Peyer's patch (tissue), 4 donors: ENCODE data around the gene MBD4. TPM values are rescaled to one million over a fixed set of nuclear protein-coding genes. Genes with fewer than 3 reads are reported as not detected.
"Not testable (repeated sequence)": the region's sequence is repeated elsewhere in the genome, so short reads cannot be mapped to it uniquely, and the experiment has no call there.

Source experiments
- DNase-seq, 3 donors: peaks; one replicate each; pipeline ENCODE4 v3.0.0-alpha.2; 2017 to 2019
- H3K27ac ChIP-seq, 4 donors: fragments of 200-600 bp; sonication (generic); one replicate each; pipeline ENCODE4 v1.5.1; 2016 to 2019
- H3K27me3 ChIP-seq, 2 donors: fragments of 200-600 bp; sonication (generic); one replicate each; pipeline ENCODE4 v1.5.1; 2019
- H3K36me3 ChIP-seq, 3 donors: fragments of 200-600 bp; sonication (generic); one replicate each; pipeline ENCODE4 v1.5.1; 2016 to 2019
- H3K4me1 ChIP-seq, 4 donors: fragments of 200-600 bp; sonication (generic); one replicate each; pipeline ENCODE4 v1.5.1; 2016 to 2019
- H3K4me3 ChIP-seq, 4 donors: fragments of 200-600 bp; sonication (generic); 1 replicate in 3 of 4; 2 replicates in 1 of 4; pipeline ENCODE4 v1.5.1; 2016 to 2019; ENCODE audit warnings: mild to moderate bottlenecking in 1 of 4
- H3K9me3 ChIP-seq, 4 donors: fragments of 200-600 bp; sonication (generic); one replicate each; pipeline ENCODE4 v1.5.1; 2016 to 2019; ENCODE audit warnings: mild to moderate bottlenecking in 1 of 4
- POLR2A ChIP-seq, 2 donors: fragments of 450-650 bp; IDR thresholded peaks; one replicate each; pipeline ENCODE4 v1.5.1; 2017; ENCODE audit warnings: antibody characterized with exemption in 2 of 2, mild to moderate bottlenecking in 2 of 2, moderate library complexity in 2 of 2
- total RNA-seq, 4 donors: library from RNA; depleted of rRNA; stranded (reverse); fragments of >200 nt; gene quantifications; one replicate each; pipeline ENCODE4 v1.1.0, GENCODE V29; 2016
- TF ChIP-seq, protein P1 (sequence below), 6 experiments: fragments of 450-650 bp in 4 of 6; fragments of 200-600 bp in 2 of 6; sonication (generic) in 1 of 6; IDR thresholded peaks; one replicate each; pipeline ENCODE4 v1.5.1; 2017 to 2019; ENCODE audit warnings: antibody characterized with exemption in 6 of 6, mild to moderate bottlenecking in 3 of 6, moderate library complexity in 1 of 6

MBD4 gene
- total RNA-seq: 100 to 1,000 TPM in 1 of 4 donors, 10 to 100 TPM in 3; 19.8 to 106 (median 38.3) TPM

DNA sequence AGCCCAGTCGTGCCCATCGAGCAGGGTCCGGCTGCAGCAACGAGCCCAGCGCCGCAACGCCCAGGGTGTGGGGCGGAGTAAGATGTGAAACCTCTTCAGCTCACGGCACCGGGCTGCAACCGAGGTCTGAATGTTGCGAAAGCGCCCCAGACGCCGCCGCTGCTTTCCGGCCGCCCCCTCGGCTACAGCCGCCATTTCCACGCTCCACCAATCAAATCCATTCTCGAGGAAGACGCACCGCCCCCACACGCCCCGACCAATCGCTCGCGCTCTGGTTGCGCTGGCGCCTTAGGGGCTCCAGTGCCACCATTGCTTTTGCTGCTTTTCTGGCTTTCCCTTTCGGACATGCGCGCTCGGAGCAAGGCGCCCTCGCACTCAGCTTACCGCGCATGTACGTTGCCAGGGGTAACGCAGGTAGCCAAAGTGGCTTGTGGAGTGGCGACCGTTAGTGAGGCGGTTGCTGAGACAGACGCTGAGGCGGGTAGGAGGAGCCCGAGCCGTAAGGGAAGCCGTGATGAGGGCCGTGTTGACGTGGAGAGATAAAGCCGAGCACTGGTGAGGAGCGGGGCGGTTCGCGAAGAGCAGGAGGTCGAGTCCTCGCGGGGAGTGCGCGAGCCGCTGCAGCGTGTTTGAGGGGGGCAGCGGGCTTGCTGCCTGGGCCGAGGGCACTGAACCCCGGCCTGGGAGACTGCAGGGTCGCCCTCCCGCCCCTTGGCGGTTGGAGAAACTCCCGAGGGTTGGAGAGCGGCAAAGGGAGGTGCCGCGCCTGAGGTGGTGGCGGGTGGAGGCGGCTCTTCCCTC, at the start of gene MBD4, which contains the start of gene IFT122:
Gene MBD4 (minus strand): TSS at position 132 of the 801 bp plus-strand sequence. CDS start 115 bp downstream, at position 17.
Gene IFT122 (plus strand): TSS at position 408 of the 801 bp plus-strand sequence. CDS start 107 bp downstream, at position 515.
- peak; percentile 84 to 85 for TF ChIP-seq POLR2A (IDR thresholded peaks at IDR 0.05)
- TF ChIP-seq, protein P1, sequence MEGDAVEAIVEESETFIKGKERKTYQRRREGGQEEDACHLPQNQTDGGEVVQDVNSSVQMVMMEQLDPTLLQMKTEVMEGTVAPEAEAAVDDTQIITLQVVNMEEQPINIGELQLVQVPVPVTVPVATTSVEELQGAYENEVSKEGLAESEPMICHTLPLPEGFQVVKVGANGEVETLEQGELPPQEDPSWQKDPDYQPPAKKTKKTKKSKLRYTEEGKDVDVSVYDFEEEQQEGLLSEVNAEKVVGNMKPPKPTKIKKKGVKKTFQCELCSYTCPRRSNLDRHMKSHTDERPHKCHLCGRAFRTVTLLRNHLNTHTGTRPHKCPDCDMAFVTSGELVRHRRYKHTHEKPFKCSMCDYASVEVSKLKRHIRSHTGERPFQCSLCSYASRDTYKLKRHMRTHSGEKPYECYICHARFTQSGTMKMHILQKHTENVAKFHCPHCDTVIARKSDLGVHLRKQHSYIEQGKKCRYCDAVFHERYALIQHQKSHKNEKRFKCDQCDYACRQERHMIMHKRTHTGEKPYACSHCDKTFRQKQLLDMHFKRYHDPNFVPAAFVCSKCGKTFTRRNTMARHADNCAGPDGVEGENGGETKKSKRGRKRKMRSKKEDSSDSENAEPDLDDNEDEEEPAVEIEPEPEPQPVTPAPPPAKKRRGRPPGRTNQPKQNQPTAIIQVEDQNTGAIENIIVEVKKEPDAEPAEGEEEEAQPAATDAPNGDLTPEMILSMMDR (IDR thresholded peaks at IDR 0.05): peak in 1 of 6 experiments; percentile 19
- H3K4me3 ChIP-seq: peak within 1 kb of the TSS; percentile 71 to 86 (median 76)
- H3K27me3 ChIP-seq: no peaks in the 10 kb centered on the region
- peaks cover 0 to 31% (median 8%) of the 10 kb centered on the region in 4 donors for H3K4me1 ChIP-seq
- DNase-seq: peak; percentile 96 to 99 (median 99)
- H3K27ac ChIP-seq: peak within 1 kb of the TSS; percentile 90 to 94 (median 92)
- H3K36me3 ChIP-seq: peaks cover 0 to 18% (median 0%) of the 10 kb centered on the region in 3 donors
- H3K9me3 ChIP-seq: no peaks in the 10 kb centered on the region

DNA sequence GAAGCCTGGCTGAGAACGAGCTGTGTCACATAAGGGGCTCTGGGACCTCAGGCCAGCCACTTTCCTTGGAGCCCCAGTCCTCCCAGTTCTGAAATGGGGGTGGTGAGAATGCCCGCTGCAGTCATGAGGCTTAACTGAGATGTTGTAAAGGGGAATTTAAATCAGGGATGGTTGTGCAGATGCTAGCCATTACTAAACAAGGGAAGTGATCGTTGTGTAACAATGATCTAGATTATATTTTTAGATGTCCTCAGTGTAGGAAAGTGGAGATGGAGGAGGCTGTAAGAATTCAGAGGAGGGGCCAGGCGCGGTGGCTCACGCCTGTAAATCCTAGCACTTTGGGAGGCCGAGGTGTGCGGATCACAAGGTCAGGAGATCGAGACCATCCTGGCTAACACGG, 49.5 kb upstream of the MBD4 start:
- not testable (repeated sequence) for H3K4me3 ChIP-seq, H3K36me3 ChIP-seq, H3K27me3 ChIP-seq, H3K27ac ChIP-seq, DNase-seq, H3K9me3 ChIP-seq, H3K4me1 ChIP-seq

DNA sequence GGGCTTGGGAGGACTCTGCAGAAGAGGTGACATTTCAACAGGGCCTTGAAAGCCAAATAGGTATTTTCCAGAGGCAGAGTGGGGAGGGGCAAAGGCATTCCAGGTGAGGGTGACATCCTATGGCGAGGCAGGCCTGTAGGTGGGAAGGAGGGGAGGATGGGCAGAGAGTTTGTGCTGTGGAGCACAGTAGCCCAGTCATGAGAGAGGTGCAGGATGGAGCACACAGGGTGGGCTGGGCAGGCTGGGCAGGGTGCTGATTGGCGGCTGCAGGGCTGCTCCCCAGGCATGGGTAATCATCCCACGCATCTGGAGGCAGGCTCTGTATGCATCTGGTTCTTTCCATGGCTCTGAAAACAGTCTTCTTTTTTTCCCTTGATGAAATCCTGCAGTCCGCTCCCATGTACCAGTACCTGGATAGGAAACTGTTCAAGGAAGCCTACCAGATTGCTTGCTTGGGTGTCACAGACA, 48.2 kb upstream of the MBD4 start:
- not testable (repeated sequence) for H3K36me3 ChIP-seq, H3K27me3 ChIP-seq, DNase-seq, H3K27ac ChIP-seq, H3K4me3 ChIP-seq, H3K4me1 ChIP-seq, H3K9me3 ChIP-seq

DNA sequence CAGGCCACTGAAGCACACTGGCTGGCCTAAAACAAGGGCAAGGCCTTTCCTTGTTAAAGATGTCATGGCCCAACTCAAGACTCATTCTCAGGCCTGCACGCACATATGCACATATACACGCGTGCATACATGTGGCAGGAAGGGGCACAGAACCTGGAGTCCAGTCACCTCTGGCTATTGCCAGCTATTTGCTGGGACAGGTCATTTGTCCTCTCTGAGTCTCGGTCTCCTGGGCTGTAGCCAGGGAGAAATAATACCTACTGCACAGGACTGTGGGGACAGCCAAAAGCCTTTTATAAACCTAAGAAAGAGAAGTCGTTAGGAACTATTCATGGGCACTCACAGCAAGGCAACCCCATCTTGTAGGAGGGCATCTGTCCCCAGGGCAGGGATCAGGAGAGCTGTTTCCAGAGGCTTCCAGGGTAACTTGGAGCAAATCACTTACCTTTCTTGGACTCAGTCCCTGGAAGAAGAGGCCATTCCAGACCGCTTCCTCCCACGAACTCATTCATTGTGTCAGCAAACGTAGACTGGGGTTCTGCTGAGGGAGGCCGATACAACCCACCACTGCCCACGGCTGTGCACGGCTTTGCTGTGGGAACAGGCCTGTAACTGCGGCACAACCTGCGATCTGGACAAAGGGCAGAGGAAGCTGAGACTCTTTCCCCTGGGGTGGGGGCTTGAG, 47.6 kb upstream of the MBD4 start:
- H3K27ac ChIP-seq: no peak overlapping the region
- no peak for DNase-seq
- H3K36me3 ChIP-seq: peaks cover 0 to 4% (median 0%) of the 10 kb centered on the region in 3 donors

DNA sequence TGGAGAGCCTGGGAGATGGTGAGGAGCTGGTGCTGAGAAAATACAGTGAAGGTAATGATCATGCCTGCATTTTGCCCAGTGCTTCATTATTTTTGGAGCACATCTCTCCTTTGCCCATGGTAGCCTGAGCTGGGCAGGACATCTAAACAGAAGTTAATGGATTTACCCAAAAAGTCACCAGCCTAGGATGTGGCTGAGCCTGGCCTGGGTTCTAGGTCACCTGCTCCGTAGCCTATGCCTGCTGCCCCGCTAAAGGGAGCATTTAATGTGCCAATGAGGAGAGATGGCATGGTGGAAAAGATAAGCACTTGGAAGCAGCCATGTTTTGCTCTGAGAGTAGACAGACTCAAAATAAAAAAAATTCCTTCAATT, 46.9 kb upstream of the MBD4 start:
- no peak for TF ChIP-seq POLR2A (IDR thresholded peaks at IDR 0.05)
- TF ChIP-seq, protein P1 (IDR thresholded peaks at IDR 0.05): no peak
- Histone ChIP-seq H3K36me3 (peaks cover 0 to 8% (median 0%) of the 10 kb centered on the region in 3 donors), H3K27me3 (no peaks in the 10 kb centered on the region), H3K4me3 (no peak overlapping the region), H3K9me3 (no peaks in the 10 kb centered on the region), H3K4me1 (peaks cover 0 to 5% (median 0%) of the 10 kb centered on the region in 4 donors), H3K27ac (peak overlapping the region in 3 of 4 donors; percentile 52 to 68 (median 53))
- DNase-seq: no peak

More for the DNA sequence above, 47.6 kb upstream of the MBD4 start:
- H3K9me3 ChIP-seq: no peaks in the 10 kb centered on the region
- H3K27me3 ChIP-seq: no peaks in the 10 kb centered on the region
- no peak overlapping the region for H3K4me3 ChIP-seq
- no peaks in the 10 kb centered on the region for H3K4me1 ChIP-seq
- TF ChIP-seq, protein P1 (IDR thresholded peaks at IDR 0.05): no peak
- TF ChIP-seq POLR2A (IDR thresholded peaks at IDR 0.05): no peak

DNA sequence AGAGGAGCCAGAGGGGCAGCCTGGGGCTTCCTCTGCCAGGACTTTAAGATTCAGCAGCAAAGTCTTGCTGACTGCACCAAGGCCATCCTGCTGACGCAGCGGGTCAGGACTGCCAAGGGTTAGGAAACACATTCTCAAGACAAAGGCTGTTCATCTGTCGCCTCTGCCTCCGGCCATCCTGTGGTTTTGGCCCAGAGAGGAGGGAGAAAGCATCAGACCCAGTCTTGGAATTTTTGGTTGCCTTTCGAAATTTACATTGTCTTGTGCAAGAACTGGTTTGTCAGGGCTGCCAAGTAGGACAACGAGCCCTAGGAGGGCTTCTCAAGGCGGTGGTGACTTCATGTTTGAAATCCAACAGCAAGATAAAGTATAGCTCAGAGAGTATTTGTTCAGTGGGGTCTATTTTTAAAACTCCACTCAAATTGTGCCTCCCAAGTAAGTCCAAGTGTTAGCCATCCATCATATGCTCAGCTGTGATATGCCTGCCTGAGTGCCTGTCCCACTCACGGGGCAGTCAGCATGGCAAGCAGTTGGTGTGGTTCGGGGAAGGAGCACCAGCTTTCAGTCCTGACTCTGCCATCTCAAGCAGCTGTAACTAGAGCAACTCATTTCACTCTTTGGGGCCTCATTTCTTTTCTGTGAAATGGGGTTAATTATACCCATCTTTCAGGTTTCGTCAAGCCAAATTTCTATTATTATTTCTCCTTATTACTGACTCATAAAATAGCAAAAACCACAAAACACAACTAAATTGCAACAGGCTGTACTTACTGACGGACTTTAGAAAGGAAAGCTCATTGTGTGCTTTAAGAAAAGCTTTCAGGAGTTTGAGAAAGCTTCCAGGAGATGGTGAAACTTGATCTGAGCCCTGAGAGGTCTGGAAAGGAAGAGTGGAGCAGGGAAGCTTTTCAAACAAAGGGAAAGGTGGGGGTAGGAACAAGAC, 46.2 kb upstream of the MBD4 start:
- Histone ChIP-seq H3K27ac (peak overlapping the region in 3 of 4 donors; percentile 53 to 73 (median 68)), H3K9me3 (no peaks in the 10 kb centered on the region), H3K4me3 (no peak overlapping the region), H3K27me3 (no peaks in the 10 kb centered on the region), H3K36me3 (peaks cover 0 to 8% (median 0%) of the 10 kb centered on the region in 3 donors), H3K4me1 (peaks cover 0 to 5% (median 0%) of the 10 kb centered on the region in 4 donors)
- peak in 2 of 3 donors; percentile 34 to 83 for DNase-seq
- TF ChIP-seq, protein P1 (IDR thresholded peaks at IDR 0.05): no peak
- TF ChIP-seq POLR2A (IDR thresholded peaks at IDR 0.05): no peak

DNA sequence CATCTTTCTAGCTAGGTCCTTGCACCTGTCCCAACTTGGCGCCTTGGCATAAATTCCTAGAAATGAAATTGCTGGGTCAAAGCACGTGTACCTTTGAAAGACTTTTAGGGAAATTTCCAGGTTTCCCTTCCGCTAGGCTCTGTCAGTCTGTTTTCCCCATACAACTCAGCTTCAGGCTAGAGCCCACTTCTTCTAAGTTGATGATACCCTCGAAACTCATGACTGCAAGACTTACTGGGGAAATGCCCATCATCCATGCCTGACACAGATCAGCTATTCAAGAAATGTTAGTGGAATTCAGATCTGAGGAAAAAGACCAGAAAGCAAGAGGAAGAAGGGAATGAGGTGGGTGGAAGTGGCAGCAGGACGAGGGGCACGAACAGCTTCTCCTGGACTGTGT, 45.4 kb upstream of the MBD4 start:
- H3K36me3 ChIP-seq, H3K4me3 ChIP-seq, H3K4me1 ChIP-seq, H3K27me3 ChIP-seq, H3K9me3 ChIP-seq, DNase-seq: not testable (repeated sequence)
- peak overlapping the region in 2 of 4 donors; percentile 68 to 73 for H3K27ac ChIP-seq
